ENCODE data around the gene ANKRD11. TPM values are rescaled to one million over a fixed set of nuclear protein-coding genes. Genes with fewer than 3 reads are reported as not detected.

ANKRD11 gene
- total RNA-seq (2022; extraction: Qiagen RNA extraction; ENCODE audit: low read depth), result 66.2 to 118 TPM (median 108 TPM) in 5 replicates

GRCh38 chr16:89490439-89491237 lies at the start of gene ANKRD11:
Gene ANKRD11 (minus strand): TSS chr16:89490561. CDS start chr16:89317019, 173,542 bp downstream.

GRCh38 chr16:89507834-89508590 lies 17.7 kb upstream of the ANKRD11 start, which contains the start of gene SPG7:
Gene SPG7 (plus strand): TSS chr16:89508403. CDS start chr16:89508418, 15 bp downstream.

Other genes starting within 250 kb of the ANKRD11 start
- gene SPG7, start 17.8 kb upstream of the ANKRD11 start, total RNA-seq (2022; extraction: Qiagen RNA extraction; ENCODE audit: low read depth), result 78.5 to 109 TPM (median 97.7 TPM) in 5 replicates
- 2,792 to 4,545 TPM (median 4,250 TPM) in 5 replicates for gene RPL13, start 70.1 kb upstream of the ANKRD11 start, total RNA-seq (2022; extraction: Qiagen RNA extraction; ENCODE audit: low read depth)
- 47.2 to 79.8 TPM (median 72.6 TPM) in 5 replicates for gene CPNE7, start 85.2 kb upstream of the ANKRD11 start, total RNA-seq (2022; extraction: Qiagen RNA extraction; ENCODE audit: low read depth)
- gene DPEP1, start 123.1 kb upstream of the ANKRD11 start, total RNA-seq (2022; extraction: Qiagen RNA extraction; ENCODE audit: low read depth), result 0.53 to 1.2 TPM (median 1.1 TPM) in 5 replicates
- gene CHMP1A, start 167.1 kb upstream of the ANKRD11 start, total RNA-seq (2022; extraction: Qiagen RNA extraction; ENCODE audit: low read depth), result 69.7 to 101 TPM (median 95.5 TPM) in 5 replicates
- 12.3 to 17.6 TPM (median 15.9 TPM) in 5 replicates for gene SPATA33, start 167.3 kb upstream of the ANKRD11 start, total RNA-seq (2022; extraction: Qiagen RNA extraction; ENCODE audit: low read depth)
- gene CDK10, start 196.1 kb upstream of the ANKRD11 start, total RNA-seq (2022; extraction: Qiagen RNA extraction; ENCODE audit: low read depth), result 36.7 to 66.1 TPM (median 44.0 TPM) in 5 replicates
- gene SPATA2L, start 211.1 kb upstream of the ANKRD11 start, total RNA-seq (2022; extraction: Qiagen RNA extraction; ENCODE audit: low read depth), result 6.7 to 15.9 TPM (median 12.0 TPM) in 5 replicates
- gene VPS9D1, start 230.3 kb upstream of the ANKRD11 start, total RNA-seq (2022; extraction: Qiagen RNA extraction; ENCODE audit: low read depth), result 2.4 to 6.2 TPM (median 4.6 TPM) in 5 replicates
- 14.1 to 20.7 TPM (median 18.4 TPM) in 5 replicates for gene ZNF276, start 231.0 kb upstream of the ANKRD11 start, total RNA-seq (2022; extraction: Qiagen RNA extraction; ENCODE audit: low read depth)

All from A549 treated with ZK216348 at 1 μM for 4 hours (cell line).